Stimulated activated CD8-positive, alpha-beta memory T cell treated with anti-CD3 and anti-CD28 coated beads, Interleukin-15, amount 100 ng/mL, for 4 hours (primary cell): ENCODE measurements around the gene KRTAP19-5.
"Not testable (repeated sequence)": the region's sequence is repeated elsewhere in the genome, so short reads cannot be mapped to it uniquely, and the experiment has no call there.

Source experiments
- DNase-seq, 2 donors: peaks; one replicate each; pipeline ENCODE4 v3.0.0-alpha.2; 2020; ENCODE audit warnings: low read depth in 2 of 2

The KRTAP19-5 gene

GRCh38 chr21:30502041-30502440 is at the start of gene KRTAP19-5:
TSS of gene KRTAP19-5 (minus strand) at chr21:30502141. CDS start at chr21:30502090, 51 bp downstream.
- DNase-seq: no peak

GRCh38 chr21:30541764-30542163 is 39.8 kb upstream of the KRTAP19-5 start, which contains the start of gene KRTAP19-6:
TSS of gene KRTAP19-6 (minus strand) at chr21:30541864. CDS start at chr21:30541833, 31 bp downstream.
- DNase-seq: no peak

- no peak for DNase-seq
Observed at GRCh38 chr21:30518876-30519275, 16.9 kb upstream of the KRTAP19-5 start.

GRCh38 chr21:30515681-30516080 is 13.7 kb upstream of the KRTAP19-5 start:
- DNase-seq: no peak

GRCh38 chr21:30505621-30506205 is 3.8 kb upstream of the KRTAP19-5 start:
- DNase-seq: not testable (repeated sequence)

- DNase-seq: no peak
Observed at GRCh38 chr21:30497065-30497464, 4.9 kb downstream of the KRTAP19-5 start, which contains the start of gene KRTAP19-4. TSS of gene KRTAP19-4 (minus strand) at chr21:30497165. CDS start at chr21:30497110, 55 bp downstream.

- DNase-seq: no peak
Observed at GRCh38 chr21:30491963-30492428, 9.9 kb downstream of the KRTAP19-5 start, which contains the start of gene KRTAP19-3. TSS of gene KRTAP19-3 (minus strand) at chr21:30492013. CDS start at chr21:30491957, 56 bp downstream.

GRCh38 chr21:30487336-30487735 is 14.6 kb downstream of the KRTAP19-5 start, which contains the start of gene KRTAP19-2:
TSS of gene KRTAP19-2 (minus strand) at chr21:30487436. CDS start at chr21:30487348, 88 bp downstream.
- DNase-seq: no peak

- no peak for DNase-seq
Observed at GRCh38 chr21:30486180-30486579, 15.8 kb downstream of the KRTAP19-5 start.

GRCh38 chr21:30482130-30482529 is 19.8 kb downstream of the KRTAP19-5 start:
- no peak for DNase-seq

GRCh38 chr21:30480145-30480544 is 21.8 kb downstream of the KRTAP19-5 start, which contains the start of gene KRTAP19-1:
TSS of gene KRTAP19-1 (minus strand) at chr21:30480367. CDS start at chr21:30480317, 50 bp downstream.
- DNase-seq: no peak

- DNase-seq: no peak
Observed at GRCh38 chr21:30479259-30479658, 22.7 kb downstream of the KRTAP19-5 start.

GRCh38 chr21:30478004-30478403 is 23.9 kb downstream of the KRTAP19-5 start:
- DNase-seq: no peak

GRCh38 chr21:30468900-30469714 is 32.8 kb downstream of the KRTAP19-5 start:
- no peak for DNase-seq

GRCh38 chr21:30463713-30464112 is 38.2 kb downstream of the KRTAP19-5 start:
- no peak for DNase-seq
